HEK293T (cell line): ENCODE results near the gene MAGEC3.

Source experiments
- BHLHE40 ChIP-seq: fragments of 450-650 bp; IDR thresholded peaks from 2 replicates; pipeline ENCODE4 v1.6.1; 2016; ENCODE audit warnings: mild to moderate bottlenecking, moderate library complexity, borderline replicate concordance
- FOXK2 ChIP-seq: fragments of 450-650 bp; IDR thresholded peaks from 2 replicates; pipeline ENCODE4 v1.6.1; 2016; ENCODE audit warnings: mild to moderate bottlenecking
- LEF1 ChIP-seq: fragments of 450-650 bp; IDR thresholded peaks from 2 replicates; pipeline ENCODE4 v1.6.1; 2017; ENCODE audit warnings: mild to moderate bottlenecking, borderline replicate concordance
- SP1 ChIP-seq: fragments of 450-650 bp; IDR thresholded peaks from 2 replicates; pipeline ENCODE4 v1.6.1; 2017
- TARDBP ChIP-seq: fragments of 450-650 bp; IDR thresholded peaks from 2 replicates; pipeline ENCODE4 v1.6.1; 2016

GRCh38 chrX:141904262-141904661 lies 66.1 kb downstream of the MAGEC3 start:
- TF ChIP-seq SP1 (no peak), LEF1 (no peak), FOXK2 (no peak), BHLHE40 (no peak), TARDBP (no peak)
